Measurements from ENCODE around the gene NUCB1. TPM values are rescaled to one million over a fixed set of nuclear protein-coding genes. Genes with fewer than 3 reads are reported as not detected.

NUCB1 gene
- total RNA-seq, 1 experiment from 2014 or later: 153 TPM

DNA sequence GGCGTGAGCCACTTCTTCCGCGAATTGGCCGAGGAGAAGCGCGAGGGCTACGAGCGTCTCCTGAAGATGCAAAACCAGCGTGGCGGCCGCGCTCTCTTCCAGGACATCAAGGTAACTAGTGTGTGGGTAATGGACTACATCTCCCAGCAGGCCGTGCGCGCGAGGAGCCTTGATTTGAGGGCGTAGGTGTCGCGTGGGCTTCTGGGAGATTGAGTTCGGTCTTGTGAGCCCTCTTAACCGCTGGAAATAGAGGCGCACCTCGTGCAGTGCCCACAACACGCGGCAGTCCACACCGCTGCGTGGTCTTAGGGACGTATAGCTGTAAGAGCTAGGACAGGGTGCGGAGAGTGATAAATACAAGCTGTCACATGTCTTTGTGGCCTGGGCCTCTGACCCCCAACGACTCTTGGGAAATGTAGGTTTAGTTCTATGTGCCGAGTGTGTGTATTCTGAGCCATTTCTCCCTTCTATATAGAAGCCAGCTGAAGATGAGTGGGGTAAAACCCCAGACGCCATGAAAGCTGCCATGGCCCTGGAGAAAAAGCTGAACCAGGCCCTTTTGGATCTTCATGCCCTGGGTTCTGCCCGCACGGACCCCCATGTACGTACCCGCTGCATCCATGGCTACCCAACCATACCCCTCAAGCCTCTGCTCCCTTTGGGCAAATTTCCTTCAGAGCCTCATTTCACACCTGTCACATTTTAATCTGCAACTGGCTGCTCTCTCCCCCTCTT lies 65.9 kb downstream of the NUCB1 start (continued):
- TF ChIP-seq, protein P1, sequence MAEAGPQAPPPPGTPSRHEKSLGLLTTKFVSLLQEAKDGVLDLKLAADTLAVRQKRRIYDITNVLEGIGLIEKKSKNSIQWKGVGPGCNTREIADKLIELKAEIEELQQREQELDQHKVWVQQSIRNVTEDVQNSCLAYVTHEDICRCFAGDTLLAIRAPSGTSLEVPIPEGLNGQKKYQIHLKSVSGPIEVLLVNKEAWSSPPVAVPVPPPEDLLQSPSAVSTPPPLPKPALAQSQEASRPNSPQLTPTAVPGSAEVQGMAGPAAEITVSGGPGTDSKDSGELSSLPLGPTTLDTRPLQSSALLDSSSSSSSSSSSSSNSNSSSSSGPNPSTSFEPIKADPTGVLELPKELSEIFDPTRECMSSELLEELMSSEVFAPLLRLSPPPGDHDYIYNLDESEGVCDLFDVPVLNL (CRISPR knock-in tag; IDR thresholded peaks at IDR 0.05; ENCODE audit: borderline replicate concordance, low read depth): no peak
- TF ChIP-seq ZNF219 (CRISPR knock-in tag; IDR thresholded peaks at IDR 0.05; ENCODE audit: borderline replicate concordance) (no peak), NR1H2 (CRISPR knock-in tag; IDR thresholded peaks at IDR 0.05) (no peak), SMAD4 (CRISPR knock-in tag; IDR thresholded peaks at IDR 0.05) (no peak), CDX4 (CRISPR knock-in tag; IDR thresholded peaks at IDR 0.05; ENCODE audit: borderline replicate concordance) (no peak), PRRX2 (CRISPR knock-in tag; IDR thresholded peaks at IDR 0.05) (peak; percentile 74; the same call in 1 of the 2 replicates), KAT7 (CRISPR knock-in tag; IDR thresholded peaks at IDR 0.05; ENCODE audit: borderline replicate concordance) (no peak), USF2 (CRISPR knock-in tag; IDR thresholded peaks at IDR 0.05) (peak; percentile 13; the same call in 1 of the 2 replicates), MXD4 (CRISPR knock-in tag; IDR thresholded peaks at IDR 0.05; ENCODE audit: borderline replicate concordance) (no peak), ZBTB43 (CRISPR knock-in tag; IDR thresholded peaks at IDR 0.05) (no peak), ZSCAN18 (CRISPR knock-in tag; IDR thresholded peaks at IDR 0.05) (no peak), ESRRA (CRISPR knock-in tag; IDR thresholded peaks at IDR 0.05; ENCODE audit: borderline replicate concordance) (no peak), CREB1 (CRISPR knock-in tag; IDR thresholded peaks at IDR 0.05) (no peak), JAZF1 (CRISPR knock-in tag; IDR thresholded peaks at IDR 0.05) (no peak), GTF2I (CRISPR knock-in tag; conservative IDR thresholded peaks at IDR 0.05) (no peak), ZNF138 (CRISPR knock-in tag; conservative IDR thresholded peaks at IDR 0.05) (no peak), TCF7 (CRISPR knock-in tag; IDR thresholded peaks at IDR 0.05; ENCODE audit: low read depth) (0 out of 2 replicates have a peak, but pooled peaks have one; percentile 33), SP1 (CRISPR knock-in tag; conservative IDR thresholded peaks at IDR 0.05) (no peak; the same call in none of the 2 replicates), HMGXB4 (CRISPR knock-in tag; IDR thresholded peaks at IDR 0.05) (no peak)
- TF ChIP-seq, protein P2, sequence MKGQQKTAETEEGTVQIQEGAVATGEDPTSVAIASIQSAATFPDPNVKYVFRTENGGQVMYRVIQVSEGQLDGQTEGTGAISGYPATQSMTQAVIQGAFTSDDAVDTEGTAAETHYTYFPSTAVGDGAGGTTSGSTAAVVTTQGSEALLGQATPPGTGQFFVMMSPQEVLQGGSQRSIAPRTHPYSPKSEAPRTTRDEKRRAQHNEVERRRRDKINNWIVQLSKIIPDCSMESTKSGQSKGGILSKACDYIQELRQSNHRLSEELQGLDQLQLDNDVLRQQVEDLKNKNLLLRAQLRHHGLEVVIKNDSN (CRISPR knock-in tag; IDR thresholded peaks at IDR 0.05): peak; percentile 17; the same call in 1 of the 2 replicates
- TF ChIP-seq, protein P3, sequence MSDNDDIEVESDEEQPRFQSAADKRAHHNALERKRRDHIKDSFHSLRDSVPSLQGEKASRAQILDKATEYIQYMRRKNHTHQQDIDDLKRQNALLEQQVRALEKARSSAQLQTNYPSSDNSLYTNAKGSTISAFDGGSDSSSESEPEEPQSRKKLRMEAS (CRISPR knock-in tag; IDR thresholded peaks at IDR 0.05): peak; percentile 73; the same call in 1 of the 2 replicates
- TF ChIP-seq, protein P4, sequence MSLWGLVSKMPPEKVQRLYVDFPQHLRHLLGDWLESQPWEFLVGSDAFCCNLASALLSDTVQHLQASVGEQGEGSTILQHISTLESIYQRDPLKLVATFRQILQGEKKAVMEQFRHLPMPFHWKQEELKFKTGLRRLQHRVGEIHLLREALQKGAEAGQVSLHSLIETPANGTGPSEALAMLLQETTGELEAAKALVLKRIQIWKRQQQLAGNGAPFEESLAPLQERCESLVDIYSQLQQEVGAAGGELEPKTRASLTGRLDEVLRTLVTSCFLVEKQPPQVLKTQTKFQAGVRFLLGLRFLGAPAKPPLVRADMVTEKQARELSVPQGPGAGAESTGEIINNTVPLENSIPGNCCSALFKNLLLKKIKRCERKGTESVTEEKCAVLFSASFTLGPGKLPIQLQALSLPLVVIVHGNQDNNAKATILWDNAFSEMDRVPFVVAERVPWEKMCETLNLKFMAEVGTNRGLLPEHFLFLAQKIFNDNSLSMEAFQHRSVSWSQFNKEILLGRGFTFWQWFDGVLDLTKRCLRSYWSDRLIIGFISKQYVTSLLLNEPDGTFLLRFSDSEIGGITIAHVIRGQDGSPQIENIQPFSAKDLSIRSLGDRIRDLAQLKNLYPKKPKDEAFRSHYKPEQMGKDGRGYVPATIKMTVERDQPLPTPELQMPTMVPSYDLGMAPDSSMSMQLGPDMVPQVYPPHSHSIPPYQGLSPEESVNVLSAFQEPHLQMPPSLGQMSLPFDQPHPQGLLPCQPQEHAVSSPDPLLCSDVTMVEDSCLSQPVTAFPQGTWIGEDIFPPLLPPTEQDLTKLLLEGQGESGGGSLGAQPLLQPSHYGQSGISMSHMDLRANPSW (CRISPR knock-in tag; conservative IDR thresholded peaks at IDR 0.05; ENCODE audit: low read depth): no peak

Data from WTC11 (cell line).